Loucy (cell line): ENCODE data around the gene ITGB4.

Experiments used
- CTCF ChIP-seq: fragments of 200-600 bp; sonication (generic); conservative IDR thresholded peaks from 2 replicates; pipeline ENCODE4 v1.5.1; 2014; ENCODE audit warnings: mild to moderate bottlenecking, antibody characterized with exemption, low read length
- EZH2phosphoT487 ChIP-seq: fragments of 200-600 bp; IDR thresholded peaks from 2 replicates; pipeline ENCODE4 v1.6.1; 2018; ENCODE audit warnings: antibody characterized with exemption, mild to moderate bottlenecking, moderate library complexity, borderline replicate concordance

DNA sequence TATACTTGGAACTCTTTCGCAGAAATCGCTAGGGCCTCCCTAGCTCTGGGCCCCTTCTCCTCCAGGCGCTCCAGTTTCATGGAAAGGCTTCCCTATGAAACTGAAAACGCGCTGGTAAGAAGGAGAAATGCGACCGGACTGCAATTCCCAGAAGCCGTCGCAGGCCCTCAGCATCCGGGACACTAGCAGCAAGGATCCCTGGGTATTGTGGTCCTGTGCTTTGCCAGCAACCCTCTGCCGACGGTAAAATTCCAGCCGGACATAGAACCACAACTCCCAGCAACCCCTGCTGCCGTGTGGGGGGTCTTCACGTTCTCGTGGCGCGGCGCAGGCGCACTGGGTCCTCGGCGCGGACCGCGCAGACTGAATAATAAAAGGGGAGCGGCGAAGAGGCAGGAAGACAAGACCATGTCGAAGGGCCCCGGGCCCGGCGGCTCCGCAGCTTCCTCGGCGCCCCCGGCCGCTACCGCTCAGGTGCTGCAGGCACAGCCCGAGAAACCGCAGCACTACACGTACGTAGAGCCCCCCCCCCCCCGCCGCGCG is 63.3 kb downstream of the ITGB4 start, which contains the start of gene UNK:
- no peak for TF ChIP-seq CTCF
- TF ChIP-seq EZH2phosphoT487 = no peak
